ENCODE measurements around the gene OR52N1.

DNA sequence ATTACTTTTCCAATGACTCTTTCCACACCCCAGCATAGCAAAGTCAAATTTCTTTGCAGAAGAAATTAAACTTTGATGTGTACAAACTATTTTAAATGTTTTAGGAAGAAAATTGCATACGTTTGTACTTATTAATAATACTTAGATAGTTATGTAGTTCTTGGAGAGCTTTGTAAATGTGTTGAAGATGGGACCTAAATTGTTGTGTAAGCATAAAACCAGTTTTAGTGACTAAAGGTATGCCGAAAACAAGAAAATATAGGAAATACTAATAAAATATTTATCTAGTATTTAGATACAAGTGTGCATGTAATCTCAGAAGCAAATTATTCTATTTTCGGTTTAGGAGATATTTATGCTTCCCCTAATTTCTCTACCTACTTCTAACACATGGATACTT lies 41.2 kb downstream of the OR52N1 start:
- TF ChIP-seq, protein P1, sequence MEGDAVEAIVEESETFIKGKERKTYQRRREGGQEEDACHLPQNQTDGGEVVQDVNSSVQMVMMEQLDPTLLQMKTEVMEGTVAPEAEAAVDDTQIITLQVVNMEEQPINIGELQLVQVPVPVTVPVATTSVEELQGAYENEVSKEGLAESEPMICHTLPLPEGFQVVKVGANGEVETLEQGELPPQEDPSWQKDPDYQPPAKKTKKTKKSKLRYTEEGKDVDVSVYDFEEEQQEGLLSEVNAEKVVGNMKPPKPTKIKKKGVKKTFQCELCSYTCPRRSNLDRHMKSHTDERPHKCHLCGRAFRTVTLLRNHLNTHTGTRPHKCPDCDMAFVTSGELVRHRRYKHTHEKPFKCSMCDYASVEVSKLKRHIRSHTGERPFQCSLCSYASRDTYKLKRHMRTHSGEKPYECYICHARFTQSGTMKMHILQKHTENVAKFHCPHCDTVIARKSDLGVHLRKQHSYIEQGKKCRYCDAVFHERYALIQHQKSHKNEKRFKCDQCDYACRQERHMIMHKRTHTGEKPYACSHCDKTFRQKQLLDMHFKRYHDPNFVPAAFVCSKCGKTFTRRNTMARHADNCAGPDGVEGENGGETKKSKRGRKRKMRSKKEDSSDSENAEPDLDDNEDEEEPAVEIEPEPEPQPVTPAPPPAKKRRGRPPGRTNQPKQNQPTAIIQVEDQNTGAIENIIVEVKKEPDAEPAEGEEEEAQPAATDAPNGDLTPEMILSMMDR (conservative IDR thresholded peaks at IDR 0.05; ENCODE audit: low read depth in 2 of 2): no peak
- no peak for TF ChIP-seq CREB1 (CRISPR knock-in tag; IDR thresholded peaks at IDR 0.05; ENCODE audit: low read depth)
- no peak for TF ChIP-seq POLR2AphosphoS5 (IDR thresholded peaks at IDR 0.05; ENCODE audit: low read depth)
- TF ChIP-seq EZH2 (IDR thresholded peaks at IDR 0.05; ENCODE audit: low read depth, unreplicated experiment): no peak
- TF ChIP-seq, protein P2, sequence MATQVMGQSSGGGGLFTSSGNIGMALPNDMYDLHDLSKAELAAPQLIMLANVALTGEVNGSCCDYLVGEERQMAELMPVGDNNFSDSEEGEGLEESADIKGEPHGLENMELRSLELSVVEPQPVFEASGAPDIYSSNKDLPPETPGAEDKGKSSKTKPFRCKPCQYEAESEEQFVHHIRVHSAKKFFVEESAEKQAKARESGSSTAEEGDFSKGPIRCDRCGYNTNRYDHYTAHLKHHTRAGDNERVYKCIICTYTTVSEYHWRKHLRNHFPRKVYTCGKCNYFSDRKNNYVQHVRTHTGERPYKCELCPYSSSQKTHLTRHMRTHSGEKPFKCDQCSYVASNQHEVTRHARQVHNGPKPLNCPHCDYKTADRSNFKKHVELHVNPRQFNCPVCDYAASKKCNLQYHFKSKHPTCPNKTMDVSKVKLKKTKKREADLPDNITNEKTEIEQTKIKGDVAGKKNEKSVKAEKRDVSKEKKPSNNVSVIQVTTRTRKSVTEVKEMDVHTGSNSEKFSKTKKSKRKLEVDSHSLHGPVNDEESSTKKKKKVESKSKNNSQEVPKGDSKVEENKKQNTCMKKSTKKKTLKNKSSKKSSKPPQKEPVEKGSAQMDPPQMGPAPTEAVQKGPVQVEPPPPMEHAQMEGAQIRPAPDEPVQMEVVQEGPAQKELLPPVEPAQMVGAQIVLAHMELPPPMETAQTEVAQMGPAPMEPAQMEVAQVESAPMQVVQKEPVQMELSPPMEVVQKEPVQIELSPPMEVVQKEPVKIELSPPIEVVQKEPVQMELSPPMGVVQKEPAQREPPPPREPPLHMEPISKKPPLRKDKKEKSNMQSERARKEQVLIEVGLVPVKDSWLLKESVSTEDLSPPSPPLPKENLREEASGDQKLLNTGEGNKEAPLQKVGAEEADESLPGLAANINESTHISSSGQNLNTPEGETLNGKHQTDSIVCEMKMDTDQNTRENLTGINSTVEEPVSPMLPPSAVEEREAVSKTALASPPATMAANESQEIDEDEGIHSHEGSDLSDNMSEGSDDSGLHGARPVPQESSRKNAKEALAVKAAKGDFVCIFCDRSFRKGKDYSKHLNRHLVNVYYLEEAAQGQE (IDR thresholded peaks at IDR 0.05; ENCODE audit: unreplicated experiment): no peak
- no peak for TF ChIP-seq EZH2phosphoT487 (IDR thresholded peaks at IDR 0.05; ENCODE audit: unreplicated experiment)
- TF ChIP-seq STAT1 (IDR thresholded peaks at IDR 0.05; ENCODE audit: unreplicated experiment): no peak
- TF ChIP-seq, protein P3, sequence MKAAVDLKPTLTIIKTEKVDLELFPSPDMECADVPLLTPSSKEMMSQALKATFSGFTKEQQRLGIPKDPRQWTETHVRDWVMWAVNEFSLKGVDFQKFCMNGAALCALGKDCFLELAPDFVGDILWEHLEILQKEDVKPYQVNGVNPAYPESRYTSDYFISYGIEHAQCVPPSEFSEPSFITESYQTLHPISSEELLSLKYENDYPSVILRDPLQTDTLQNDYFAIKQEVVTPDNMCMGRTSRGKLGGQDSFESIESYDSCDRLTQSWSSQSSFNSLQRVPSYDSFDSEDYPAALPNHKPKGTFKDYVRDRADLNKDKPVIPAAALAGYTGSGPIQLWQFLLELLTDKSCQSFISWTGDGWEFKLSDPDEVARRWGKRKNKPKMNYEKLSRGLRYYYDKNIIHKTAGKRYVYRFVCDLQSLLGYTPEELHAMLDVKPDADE (IDR thresholded peaks at IDR 0.05): no peak
- TF ChIP-seq ZNF114 (CRISPR knock-in tag; IDR thresholded peaks at IDR 0.05): no peak
- TF ChIP-seq, protein P4, sequence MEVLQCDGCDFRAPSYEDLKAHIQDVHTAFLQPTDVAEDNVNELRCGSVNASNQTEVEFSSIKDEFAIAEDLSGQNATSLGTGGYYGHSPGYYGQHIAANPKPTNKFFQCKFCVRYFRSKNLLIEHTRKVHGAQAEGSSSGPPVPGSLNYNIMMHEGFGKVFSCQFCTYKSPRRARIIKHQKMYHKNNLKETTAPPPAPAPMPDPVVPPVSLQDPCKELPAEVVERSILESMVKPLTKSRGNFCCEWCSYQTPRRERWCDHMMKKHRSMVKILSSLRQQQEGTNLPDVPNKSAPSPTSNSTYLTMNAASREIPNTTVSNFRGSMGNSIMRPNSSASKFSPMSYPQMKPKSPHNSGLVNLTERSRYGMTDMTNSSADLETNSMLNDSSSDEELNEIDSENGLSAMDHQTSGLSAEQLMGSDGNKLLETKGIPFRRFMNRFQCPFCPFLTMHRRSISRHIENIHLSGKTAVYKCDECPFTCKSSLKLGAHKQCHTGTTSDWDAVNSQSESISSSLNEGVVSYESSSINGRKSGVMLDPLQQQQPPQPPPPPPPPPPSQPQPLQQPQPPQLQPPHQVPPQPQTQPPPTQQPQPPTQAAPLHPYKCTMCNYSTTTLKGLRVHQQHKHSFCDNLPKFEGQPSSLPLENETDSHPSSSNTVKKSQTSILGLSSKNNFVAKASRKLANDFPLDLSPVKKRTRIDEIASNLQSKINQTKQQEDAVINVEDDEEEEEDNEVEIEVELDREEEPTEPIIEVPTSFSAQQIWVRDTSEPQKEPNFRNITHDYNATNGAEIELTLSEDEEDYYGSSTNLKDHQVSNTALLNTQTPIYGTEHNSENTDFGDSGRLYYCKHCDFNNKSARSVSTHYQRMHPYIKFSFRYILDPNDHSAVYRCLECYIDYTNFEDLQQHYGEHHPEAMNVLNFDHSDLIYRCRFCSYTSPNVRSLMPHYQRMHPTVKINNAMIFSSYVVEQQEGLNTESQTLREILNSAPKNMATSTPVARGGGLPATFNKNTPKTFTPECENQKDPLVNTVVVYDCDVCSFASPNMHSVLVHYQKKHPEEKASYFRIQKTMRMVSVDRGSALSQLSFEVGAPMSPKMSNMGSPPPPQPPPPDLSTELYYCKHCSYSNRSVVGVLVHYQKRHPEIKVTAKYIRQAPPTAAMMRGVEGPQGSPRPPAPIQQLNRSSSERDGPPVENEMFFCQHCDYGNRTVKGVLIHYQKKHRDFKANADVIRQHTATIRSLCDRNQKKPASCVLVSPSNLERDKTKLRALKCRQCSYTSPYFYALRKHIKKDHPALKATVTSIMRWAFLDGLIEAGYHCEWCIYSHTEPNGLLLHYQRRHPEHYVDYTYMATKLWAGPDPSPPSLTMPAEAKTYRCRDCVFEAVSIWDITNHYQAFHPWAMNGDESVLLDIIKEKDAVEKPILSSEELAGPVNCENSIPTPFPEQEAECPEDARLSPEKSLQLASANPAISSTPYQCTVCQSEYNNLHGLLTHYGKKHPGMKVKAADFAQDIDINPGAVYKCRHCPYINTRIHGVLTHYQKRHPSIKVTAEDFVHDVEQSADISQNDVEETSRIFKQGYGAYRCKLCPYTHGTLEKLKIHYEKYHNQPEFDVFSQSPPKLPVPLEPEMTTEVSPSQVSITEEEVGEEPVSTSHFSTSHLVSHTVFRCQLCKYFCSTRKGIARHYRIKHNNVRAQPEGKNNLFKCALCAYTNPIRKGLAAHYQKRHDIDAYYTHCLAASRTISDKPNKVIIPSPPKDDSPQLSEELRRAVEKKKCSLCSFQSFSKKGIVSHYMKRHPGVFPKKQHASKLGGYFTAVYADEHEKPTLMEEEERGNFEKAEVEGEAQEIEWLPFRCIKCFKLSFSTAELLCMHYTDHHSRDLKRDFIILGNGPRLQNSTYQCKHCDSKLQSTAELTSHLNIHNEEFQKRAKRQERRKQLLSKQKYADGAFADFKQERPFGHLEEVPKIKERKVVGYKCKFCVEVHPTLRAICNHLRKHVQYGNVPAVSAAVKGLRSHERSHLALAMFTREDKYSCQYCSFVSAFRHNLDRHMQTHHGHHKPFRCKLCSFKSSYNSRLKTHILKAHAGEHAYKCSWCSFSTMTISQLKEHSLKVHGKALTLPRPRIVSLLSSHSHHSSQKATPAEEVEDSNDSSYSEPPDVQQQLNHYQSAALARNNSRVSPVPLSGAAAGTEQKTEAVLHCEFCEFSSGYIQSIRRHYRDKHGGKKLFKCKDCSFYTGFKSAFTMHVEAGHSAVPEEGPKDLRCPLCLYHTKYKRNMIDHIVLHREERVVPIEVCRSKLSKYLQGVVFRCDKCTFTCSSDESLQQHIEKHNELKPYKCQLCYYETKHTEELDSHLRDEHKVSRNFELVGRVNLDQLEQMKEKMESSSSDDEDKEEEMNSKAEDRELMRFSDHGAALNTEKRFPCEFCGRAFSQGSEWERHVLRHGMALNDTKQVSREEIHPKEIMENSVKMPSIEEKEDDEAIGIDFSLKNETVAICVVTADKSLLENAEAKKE (CRISPR knock-in tag; IDR thresholded peaks at IDR 0.05): no peak

Measured in GM23338 (cell line).